ENCODE results near the gene OSCP1. TPM values are rescaled to one million over a fixed set of nuclear protein-coding genes. Genes with fewer than 3 reads are reported as not detected.

The OSCP1 gene
- total RNA-seq, 2 donors from 2014 or later = 5.7 to 7.1 TPM

GRCh38 chr1:36389999-36390398 is 60.3 kb downstream of the OSCP1 start:
- no peak for DNase-seq (ENCODE audit: low spot score)
- intact Hi-C loops (cut with DNase I) = no loop called here

DNA sequence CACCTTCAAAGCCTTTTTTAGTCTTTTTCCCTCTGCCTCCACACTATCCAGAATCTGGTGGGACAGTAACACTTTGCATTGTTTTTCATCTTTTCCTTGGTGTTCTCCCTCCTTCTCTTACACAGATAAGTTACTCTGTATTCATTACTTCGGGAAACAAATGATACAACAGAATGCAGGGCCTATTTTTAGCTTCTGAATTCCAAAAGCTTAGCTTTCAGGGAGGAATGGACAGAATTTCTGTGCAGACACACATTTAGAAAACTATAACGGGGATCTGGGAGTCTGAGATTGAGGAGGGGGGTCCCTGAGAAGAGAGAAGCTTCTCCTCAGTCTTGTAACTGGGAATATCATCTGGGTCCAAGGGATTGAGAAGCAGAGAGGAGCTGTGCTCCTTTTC is 61.0 kb downstream of the OSCP1 start:
- intact Hi-C loops (cut with DNase I) = no loop called here
- DNase-seq (ENCODE audit: low spot score) = no peak

- no peak for DNase-seq (ENCODE audit: low spot score)
- intact Hi-C loops (cut with DNase I) = no loop called here
Observed at GRCh38 chr1:36387141-36387949, 62.9 kb downstream of the OSCP1 start.

GRCh38 chr1:36386265-36387140 is 63.7 kb downstream of the OSCP1 start:
- intact Hi-C loops (cut with DNase I) = no loop called here
- peak; percentile 98 for DNase-seq (ENCODE audit: low spot score)

DNA sequence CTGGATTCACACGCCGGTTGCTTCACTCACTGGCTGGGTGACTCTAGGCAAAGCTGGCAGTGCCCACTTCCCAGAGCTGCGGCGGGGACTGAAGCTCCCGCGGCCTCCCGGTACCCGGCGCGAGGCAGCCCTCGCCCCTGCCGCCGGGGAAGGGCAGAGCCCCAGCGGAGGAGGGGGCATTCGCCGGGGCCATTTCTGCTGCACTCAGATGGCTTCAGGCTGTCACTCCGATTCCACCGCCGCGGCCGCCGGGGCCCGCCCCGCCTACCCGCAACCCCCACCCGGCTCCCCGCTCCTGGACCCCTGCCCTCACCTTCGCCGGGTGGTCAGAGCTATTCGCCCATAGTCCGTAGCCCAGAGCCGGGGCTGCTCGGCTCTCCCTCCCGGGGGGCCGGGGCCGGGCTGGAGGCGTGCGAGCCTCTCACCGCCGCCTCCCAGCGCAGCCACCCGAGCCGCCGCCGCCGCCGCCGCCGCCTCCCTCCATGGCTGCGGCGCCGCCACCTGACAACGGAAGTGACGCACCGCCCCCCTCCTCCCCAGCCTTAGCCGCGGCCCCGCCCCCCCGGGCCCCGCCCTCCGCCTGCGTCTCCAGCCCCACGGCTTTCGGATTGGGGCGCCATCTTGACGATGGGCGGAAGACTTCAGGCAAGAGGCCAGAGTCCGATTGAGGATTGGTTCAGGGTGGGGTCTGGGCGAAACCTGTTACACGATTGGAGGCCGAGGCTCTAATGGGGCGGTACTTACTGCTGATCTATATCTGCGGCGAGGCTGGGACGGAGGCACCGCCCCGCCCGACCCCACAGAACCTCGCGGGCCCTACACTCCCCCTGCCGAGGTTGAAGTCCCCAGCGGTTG is 64.6 kb downstream of the OSCP1 start, which contains the start of gene STK40:
STK40 (minus strand) TSS at position 515 of the 855 bp plus-strand sequence. CDS start 24,592 bp downstream, outside the sequence.
- peak; percentile 99 for DNase-seq (ENCODE audit: low spot score)
- intact Hi-C loops (cut with DNase I) = no loop called here

GRCh38 chr1:36384542-36385409 is 65.5 kb downstream of the OSCP1 start:
- peak; percentile 86 for DNase-seq (ENCODE audit: low spot score)

GRCh38 chr1:36383240-36383639 is 67.0 kb downstream of the OSCP1 start:
- intact Hi-C loops (cut with DNase I) = no loop called here
- no peak for DNase-seq (ENCODE audit: low spot score)

More at GRCh38 chr1:36384542-36385409, 65.5 kb downstream of the OSCP1 start:
- intact Hi-C loops (cut with DNase I) = no loop called here

- DNase-seq (ENCODE audit: low spot score) = no peak
- intact Hi-C loops (cut with DNase I) = no loop called here
Observed at GRCh38 chr1:36382669-36383068, 67.6 kb downstream of the OSCP1 start.

GRCh38 chr1:36382231-36382630 is 68.0 kb downstream of the OSCP1 start:
- intact Hi-C loops (cut with DNase I) = no loop called here
- DNase-seq (ENCODE audit: low spot score) = no peak

- intact Hi-C loops (cut with DNase I) = no loop called here
Observed at GRCh38 chr1:36381405-36381804, 68.8 kb downstream of the OSCP1 start.

DNA sequence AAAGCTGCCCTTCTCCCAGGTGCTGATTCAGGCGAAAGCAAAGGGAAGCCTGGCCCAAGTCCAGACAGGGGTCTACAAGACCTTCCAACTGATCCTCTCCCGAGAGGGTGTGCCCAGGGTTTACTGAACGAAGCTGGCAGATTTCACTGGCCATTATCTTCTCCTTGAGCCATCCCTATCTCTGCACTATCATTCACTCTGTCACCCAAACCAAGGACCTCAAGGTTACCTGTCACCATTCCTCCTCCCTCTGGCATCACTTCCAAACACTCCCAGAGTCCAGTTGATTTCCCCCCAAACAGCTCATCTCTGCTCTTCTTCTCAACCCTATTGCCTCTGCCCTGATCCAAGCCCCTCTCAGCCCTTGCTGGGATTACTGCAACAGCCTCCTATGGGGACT is 69.5 kb downstream of the OSCP1 start:
- intact Hi-C loops (cut with DNase I) = no loop called here
- no peak for DNase-seq (ENCODE audit: low spot score)

More at GRCh38 chr1:36381405-36381804, 68.8 kb downstream of the OSCP1 start:
- DNase-seq (ENCODE audit: low spot score) = no peak

- intact Hi-C loops (cut with DNase I) = no loop called here
- DNase-seq (ENCODE audit: low spot score) = no peak
Observed at GRCh38 chr1:36380143-36380619, 70.1 kb downstream of the OSCP1 start.

GRCh38 chr1:36377791-36378492 is 72.3 kb downstream of the OSCP1 start:
- DNase-seq (ENCODE audit: low spot score) = no peak
- intact Hi-C loops (cut with DNase I) = no loop called here

GRCh38 chr1:36372617-36373016 is 77.6 kb downstream of the OSCP1 start:
- DNase-seq (ENCODE audit: low spot score) = no peak
- intact Hi-C loops (cut with DNase I) = no loop called here

- intact Hi-C loops (cut with DNase I) = loop anchor here in 1 of 2 donors (5.0 kb wide), 1 partner anchor 62 kb away; the partner anchor contains the start of gene SH3D21
- DNase-seq (ENCODE audit: low spot score) = peak; percentile 89
Observed at GRCh38 chr1:36369061-36369861, 81.0 kb downstream of the OSCP1 start.
